H9 (cell line): ENCODE data around the gene DNLZ. TPM values are rescaled to one million over a fixed set of nuclear protein-coding genes. Genes with fewer than 3 reads are reported as not detected.

Experiments
- DNase-seq: peaks from one replicate; pipeline ENCODE4 v3.0.0-alpha.2; 2017
- H2AFZ ChIP-seq: one replicate; pipeline ENCODE4 v1.6.1; 2013; ENCODE audit warnings: mild to moderate bottlenecking, low read length, control low read depth, moderate library complexity
- H2AK5ac ChIP-seq: 2 replicates; pipeline ENCODE4 v1.6.1; 2013; ENCODE audit warnings: low read length, control low read depth, mixed read lengths; ENCODE audit not compliant: insufficient read length
- H2BK120ac ChIP-seq: one replicate; pipeline ENCODE4 v1.6.1; 2013; ENCODE audit warnings: low read depth, mild to moderate bottlenecking, low read length, control low read depth, inconsistent platforms; ENCODE audit not compliant: poor library complexity, severe bottlenecking
- H2BK12ac ChIP-seq: 2 replicates; pipeline ENCODE4 v1.6.1; 2013; ENCODE audit warnings: low read length, control low read depth, mixed read lengths, low read depth; ENCODE audit not compliant: insufficient read length
- H2BK15ac ChIP-seq: 2 replicates; pipeline ENCODE4 v1.6.1; 2013; ENCODE audit warnings: low read depth, low read length, control low read depth
- H2BK20ac ChIP-seq: one replicate; pipeline ENCODE4 v1.6.1; 2013; ENCODE audit warnings: low read depth, mild to moderate bottlenecking, low read length, control low read depth, inconsistent platforms; ENCODE audit not compliant: poor library complexity, severe bottlenecking
- H2BK5ac ChIP-seq: 2 replicates; pipeline ENCODE4 v1.6.1; 2013; ENCODE audit warnings: low read length, control low read depth, mixed read lengths; ENCODE audit not compliant: insufficient read length
- H3K14ac ChIP-seq: 2 replicates; pipeline ENCODE4 v1.6.1; 2013; ENCODE audit warnings: low read length, control low read depth; ENCODE audit not compliant: insufficient read depth
- H3K18ac ChIP-seq: 2 replicates; pipeline ENCODE4 v1.6.1; 2013; ENCODE audit warnings: low read depth, mild to moderate bottlenecking, mixed read lengths, low read length, control low read depth; ENCODE audit not compliant: insufficient read length
- H3K23ac ChIP-seq: 2 replicates; pipeline ENCODE4 v1.6.1; 2013; ENCODE audit warnings: low read length, control low read depth, mixed read lengths, low read depth; ENCODE audit not compliant: insufficient read length
- H3K23me2 ChIP-seq: 2 replicates; pipeline ENCODE4 v1.6.1; 2013; ENCODE audit warnings: low read depth, mild to moderate bottlenecking, mixed read lengths, low read length, control low read depth; ENCODE audit not compliant: insufficient read length, poor library complexity, severe bottlenecking
- H3K27ac ChIP-seq: 2 replicates; pipeline ENCODE4 v1.5.1; 2013; ENCODE audit warnings: low read length, control low read depth, mixed read lengths, low read depth; ENCODE audit not compliant: insufficient read length
- H3K27me3 ChIP-seq: 2 replicates; pipeline ENCODE4 v1.6.1; 2013; ENCODE audit warnings: low read length, control low read depth, inconsistent platforms; ENCODE audit not compliant: insufficient read depth
- H3K4ac ChIP-seq: 2 replicates; pipeline ENCODE4 v1.6.1; 2013; ENCODE audit warnings: low read depth, mild to moderate bottlenecking, control low read depth, inconsistent platforms, low read length, moderate library complexity
- H3K4me1 ChIP-seq: 2 replicates; pipeline ENCODE4 v1.6.1; 2013; ENCODE audit warnings: low read length, control low read depth, inconsistent platforms; ENCODE audit not compliant: insufficient read depth
- H3K4me2 ChIP-seq: 2 replicates; pipeline ENCODE4 v1.6.1; 2013; ENCODE audit warnings: low read length, control low read depth, mixed read lengths; ENCODE audit not compliant: insufficient read length, insufficient read depth
- H3K56ac ChIP-seq: 2 replicates; pipeline ENCODE4 v1.6.1; 2013; ENCODE audit warnings: low read depth, mild to moderate bottlenecking, mixed read lengths, low read length, control low read depth; ENCODE audit not compliant: insufficient read length
- H3K79me1 ChIP-seq: 2 replicates; pipeline ENCODE4 v1.6.1; 2013; ENCODE audit warnings: low read depth, mild to moderate bottlenecking, moderate library complexity, low read length, control low read depth, inconsistent platforms; ENCODE audit not compliant: insufficient read depth, poor library complexity, severe bottlenecking
- H3K79me2 ChIP-seq: 2 replicates; pipeline ENCODE4 v1.6.1; 2013; ENCODE audit warnings: low read length, control low read depth, inconsistent platforms; ENCODE audit not compliant: insufficient read depth
- H3K9ac ChIP-seq: 2 replicates; pipeline ENCODE4 v1.6.1; 2013; ENCODE audit warnings: low read length, control low read depth, mixed read lengths; ENCODE audit not compliant: insufficient read length; ENCODE audit errors: extremely low read depth
- H3K9me3 ChIP-seq: one replicate; pipeline ENCODE4 v1.6.1; 2013; ENCODE audit warnings: low read depth, low read length, inconsistent platforms; ENCODE audit not compliant: control insufficient read depth
- H3T11ph ChIP-seq: one replicate; pipeline ENCODE4 v1.6.1; 2013; ENCODE audit warnings: mild to moderate bottlenecking, low read length, control low read depth, inconsistent platforms
- H4K20me1 ChIP-seq: one replicate; pipeline ENCODE4 v1.6.1; 2013; ENCODE audit not compliant: control insufficient read depth, insufficient read length, insufficient read depth
- H4K5ac ChIP-seq: 2 replicates; pipeline ENCODE4 v1.6.1; 2013; ENCODE audit warnings: low read depth, mild to moderate bottlenecking, mixed read lengths, low read length, control low read depth; ENCODE audit not compliant: insufficient read length
- H4K8ac ChIP-seq: replicated peaks from 2 replicates; pipeline ENCODE4 v1.6.1; 2013; ENCODE audit warnings: low read length, control low read depth, mixed read lengths, low read depth; ENCODE audit not compliant: insufficient read length
- H4K91ac ChIP-seq: 2 replicates; pipeline ENCODE4 v1.6.1; 2013; ENCODE audit warnings: low read depth, mild to moderate bottlenecking, moderate library complexity, mixed read lengths, low read length, control low read depth; ENCODE audit not compliant: insufficient read length
- H3K27ac Mint-ChIP-seq, 3 experiments: 2 replicates in 2 of 3; 3 replicates in 1 of 3; pipeline ENCODE4 v1.8.0; 2020 to 2021; ENCODE audit warnings: mixed read lengths in 3 of 3, mild to moderate bottlenecking in 1 of 3, moderate library complexity in 1 of 3
- H3K27me3 Mint-ChIP-seq: 2 replicates; pipeline ENCODE4 v1.8.0; 2021; ENCODE audit warnings: low read depth, mild to moderate bottlenecking, moderate library complexity, mixed read lengths
- H3K36me3 Mint-ChIP-seq, 3 experiments: 2 replicates in 2 of 3; 3 replicates in 1 of 3; pipeline ENCODE4 v1.8.0; 2020 to 2021; ENCODE audit warnings: low read depth in 3 of 3, mixed read lengths in 3 of 3; ENCODE audit not compliant: insufficient read depth in 1 of 3
- H3K4me1 Mint-ChIP-seq, 2 experiments: 2 replicates each; pipeline ENCODE4 v1.8.0; 2020; ENCODE audit warnings: mixed read lengths in 2 of 2
- H3K4me3 Mint-ChIP-seq, 2 experiments: 2 replicates in 1 of 2; 3 replicates in 1 of 2; pipeline ENCODE4 v1.8.0; 2020 to 2021; ENCODE audit warnings: mild to moderate bottlenecking in 2 of 2, mixed read lengths in 2 of 2, moderate library complexity in 1 of 2
- H3K9me3 Mint-ChIP-seq, 2 experiments: 2 replicates in 1 of 2; 3 replicates in 1 of 2; pipeline ENCODE4 v1.8.0; 2020; ENCODE audit warnings: mild to moderate bottlenecking in 2 of 2, mixed read lengths in 2 of 2, moderate library complexity in 1 of 2
- WGBS: extraction: QIAGEN DNeasy Blood & Tissue Kit; methylation state at CpG from one replicate; pipeline ENCODE4 v1.1.7; 2013; ENCODE audit warnings: missing lambda C conversion rate, low lambda C conversion rate, mixed read lengths; ENCODE audit not compliant: insufficient read length; ENCODE audit errors: extremely low coverage; 5-methylcytosine and 5-hydroxymethylcytosine counted together
- total RNA-seq: library from RNA; stranded (reverse); gene quantifications from 2 replicates; pipeline ENCODE4 v1.2.1, GENCODE V29; 2021
- TF ChIP-seq, protein P1 (sequence below): fragments of 200-600 bp; sonication (generic); conservative IDR thresholded peaks from 3 replicates; pipeline ENCODE4 v1.8.0; 2021; ENCODE audit warnings: antibody characterized with exemption, mild to moderate bottlenecking

Gene DNLZ
- total RNA-seq, 1 experiment from 2014 or later = 24.8 TPM

DNA sequence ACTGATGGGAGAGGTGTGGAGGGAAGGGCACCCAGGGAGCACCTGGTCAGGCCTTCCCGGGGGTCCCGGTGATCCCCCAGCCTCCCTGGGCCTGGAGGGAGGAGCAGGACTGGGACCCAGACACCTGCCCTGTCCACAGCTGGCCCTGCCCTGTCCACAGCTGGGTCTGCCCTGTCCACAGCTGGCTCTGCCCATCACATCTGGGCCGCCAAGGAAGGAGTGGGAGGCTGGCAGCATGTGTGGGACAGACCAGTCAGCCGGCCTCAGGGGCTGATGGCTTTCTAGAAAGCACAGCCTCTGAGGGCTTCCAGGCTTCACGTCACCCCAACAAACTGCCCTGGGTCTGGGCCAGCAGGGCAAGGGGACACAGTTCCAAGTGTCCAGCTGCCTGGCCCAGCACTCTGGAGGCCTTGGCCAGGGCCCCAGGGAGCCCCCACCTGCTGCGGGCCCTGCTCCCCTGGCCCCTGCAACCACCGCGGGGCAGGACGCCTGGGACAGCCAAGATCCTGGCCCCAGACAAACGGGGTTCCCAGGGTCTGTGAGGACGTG lies 12.2 kb downstream of the DNLZ start:
- no peak overlapping the region for H4K5ac ChIP-seq
- H2AFZ ChIP-seq = no peak overlapping the region
- Mint-ChIP-seq H3K36me3 (no peaks in the 10 kb centered on the region; a peak in 1 of 7 replicates), H3K9me3 (no peaks in the 10 kb centered on the region), H3K4me1 (peaks cover 0 to 5% of the 10 kb centered on the region in 2 experiments; a peak in 2 of 4 replicates), H3K4me3 (no peak overlapping the region), H3K27me3 (no peaks in the 10 kb centered on the region), H3K27ac (no peak overlapping the region)
- H2BK5ac ChIP-seq = no peak overlapping the region
- H3K4ac ChIP-seq = no peak overlapping the region
- H4K8ac ChIP-seq = no peak overlapping the region
- H2BK12ac ChIP-seq = no peak overlapping the region
- TF ChIP-seq, protein P1, sequence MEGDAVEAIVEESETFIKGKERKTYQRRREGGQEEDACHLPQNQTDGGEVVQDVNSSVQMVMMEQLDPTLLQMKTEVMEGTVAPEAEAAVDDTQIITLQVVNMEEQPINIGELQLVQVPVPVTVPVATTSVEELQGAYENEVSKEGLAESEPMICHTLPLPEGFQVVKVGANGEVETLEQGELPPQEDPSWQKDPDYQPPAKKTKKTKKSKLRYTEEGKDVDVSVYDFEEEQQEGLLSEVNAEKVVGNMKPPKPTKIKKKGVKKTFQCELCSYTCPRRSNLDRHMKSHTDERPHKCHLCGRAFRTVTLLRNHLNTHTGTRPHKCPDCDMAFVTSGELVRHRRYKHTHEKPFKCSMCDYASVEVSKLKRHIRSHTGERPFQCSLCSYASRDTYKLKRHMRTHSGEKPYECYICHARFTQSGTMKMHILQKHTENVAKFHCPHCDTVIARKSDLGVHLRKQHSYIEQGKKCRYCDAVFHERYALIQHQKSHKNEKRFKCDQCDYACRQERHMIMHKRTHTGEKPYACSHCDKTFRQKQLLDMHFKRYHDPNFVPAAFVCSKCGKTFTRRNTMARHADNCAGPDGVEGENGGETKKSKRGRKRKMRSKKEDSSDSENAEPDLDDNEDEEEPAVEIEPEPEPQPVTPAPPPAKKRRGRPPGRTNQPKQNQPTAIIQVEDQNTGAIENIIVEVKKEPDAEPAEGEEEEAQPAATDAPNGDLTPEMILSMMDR = no peak
- no peaks in the 10 kb centered on the region for H3K23me2 ChIP-seq
- no peaks in the 10 kb centered on the region for H3K79me1 ChIP-seq
- no peak overlapping the region for H3K4me2 ChIP-seq
- H3K79me2 ChIP-seq = no peaks in the 10 kb centered on the region
- H3K4me1 ChIP-seq = no peaks in the 10 kb centered on the region
- no peak overlapping the region for H2BK20ac ChIP-seq
- H3K18ac ChIP-seq = no peak overlapping the region
- H4K91ac ChIP-seq = no peak overlapping the region
- H3T11ph ChIP-seq = no peak overlapping the region
- no peaks in the 10 kb centered on the region for H4K20me1 ChIP-seq
- H3K56ac ChIP-seq = no peak overlapping the region
- no peak for DNase-seq
- no peak overlapping the region for H2BK15ac ChIP-seq
- no peak overlapping the region; the same call in 1 of the 2 replicates for H3K14ac ChIP-seq
- H3K23ac ChIP-seq = no peak overlapping the region
- WGBS = no CpG with 5 or more reads among the region's 11 CpGs
- no peaks in the 10 kb centered on the region for H3K27me3 ChIP-seq
- H2AK5ac ChIP-seq = no peak overlapping the region
- H3K9me3 ChIP-seq = no peaks in the 10 kb centered on the region
- H3K27ac ChIP-seq = no peak overlapping the region
- H3K9ac ChIP-seq = no peak overlapping the region
- no peak overlapping the region for H2BK120ac ChIP-seq
